Calu3 (cell line): Measurements from ENCODE around the gene CACNA1E. TPM values are rescaled to one million over a fixed set of nuclear protein-coding genes. Genes with fewer than 3 reads are reported as not detected.

Source experiments
- BruUV-seq: library from RNA; stranded (reverse); fragments of 400-500 nt; replicated peaks from 2 replicates; lab custom pipeline; 2021; lab: Mats Ljungman, UMichigan
- CTCF ChIA-PET: fragments of 300-600 bp; sonication (Branson Sonifier 250); formaldehyde crosslinking; loops from one replicate; lab custom pipeline; 2022; ENCODE audit warnings: antibody characterized with exemption; lab: Charles Lee
- DNase-seq: peaks from one replicate; pipeline ENCODE4 v3.0.0; 2022
- H3K27ac Mint-ChIP-seq: one replicate; pipeline ENCODE4 v1.8.0; 2022; ENCODE audit warnings: mixed read lengths; ENCODE audit not compliant: unreplicated experiment
- H3K27me3 Mint-ChIP-seq: one replicate; pipeline ENCODE4 v1.8.0; 2022; ENCODE audit warnings: mixed read lengths; ENCODE audit not compliant: unreplicated experiment
- H3K36me3 Mint-ChIP-seq: one replicate; pipeline ENCODE4 v1.8.0; 2022; ENCODE audit warnings: mild to moderate bottlenecking, moderate library complexity, mixed read lengths; ENCODE audit not compliant: insufficient read depth, unreplicated experiment
- H3K4me1 Mint-ChIP-seq: one replicate; pipeline ENCODE4 v1.8.0; 2022; ENCODE audit warnings: mild to moderate bottlenecking, low read depth, mixed read lengths; ENCODE audit not compliant: unreplicated experiment
- H3K4me3 Mint-ChIP-seq: one replicate; pipeline ENCODE4 v1.8.0; 2022; ENCODE audit warnings: mild to moderate bottlenecking, low read depth, moderate library complexity, mixed read lengths; ENCODE audit not compliant: unreplicated experiment
- H3K9me3 Mint-ChIP-seq: one replicate; pipeline ENCODE4 v1.8.0; 2022; ENCODE audit warnings: low read depth, mixed read lengths; ENCODE audit not compliant: unreplicated experiment
- CTCF ChIP-seq: fragments of 200-600 bp; IDR thresholded peaks from one replicate; pipeline ENCODE4 v1.8.0; 2022; ENCODE audit warnings: antibody characterized with exemption; ENCODE audit not compliant: unreplicated experiment
- intact Hi-C: fragments of 100-400 bp; cut with micrococcal nuclease; formaldehyde crosslinking; loops from one replicate; pipeline ENCODE4 v1.10.0; 2022; ENCODE audit not compliant: unreplicated experiment
- total RNA-seq: library from RNA; stranded (reverse); gene quantifications from 2 replicates; pipeline ENCODE4 v1.2.3, GENCODE V29; 2022

Gene CACNA1E
- total RNA-seq, 1 experiment from 2014 or later, result not detected

- BruUV-seq, result no TSS peak
- Mint-ChIP-seq H3K9me3 (no peaks in the 10 kb centered on the region), H3K27ac (no peak overlapping the region), H3K4me3 (no peak overlapping the region), H3K4me1 (peaks cover 9% of the 10 kb centered on the region), H3K27me3 (peaks cover 27% of the 10 kb centered on the region), H3K36me3 (no peaks in the 10 kb centered on the region)
- intact Hi-C loops, result no loop called here
- no peak for TF ChIP-seq CTCF
- CTCF ChIA-PET, result no interaction called here
- no peak for DNase-seq
These were observed 161.9 kb downstream of the CACNA1E start for GRCh38 chr1:181645171-181645570.

- Mint-ChIP-seq H3K4me3 (no peak overlapping the region), H3K4me1 (peaks cover 9% of the 10 kb centered on the region), H3K27me3 (peaks cover 12% of the 10 kb centered on the region), H3K27ac (no peak overlapping the region), H3K9me3 (no peaks in the 10 kb centered on the region), H3K36me3 (no peaks in the 10 kb centered on the region)
- CTCF ChIA-PET, result interaction anchor here (1.5 kb wide), 1 partner anchor 16 kb away, joined by 4 read pairs; no protein-coding TSS in a partner anchor
- intact Hi-C loops, result no loop called here
- BruUV-seq, result no TSS peak
- no peak for TF ChIP-seq CTCF
- DNase-seq, result no peak
These were observed 163.4 kb downstream of the CACNA1E start for GRCh38 chr1:181646710-181647109.

GRCh38 chr1:181647314-181648035 is 164.2 kb downstream of the CACNA1E start:
- no peak overlapping the region for H3K4me3 Mint-ChIP-seq
- CTCF ChIA-PET, result interaction anchor here (1.5 kb wide), 1 partner anchor 15 kb away, joined by 4 read pairs; no protein-coding TSS in a partner anchor
- no TSS peak for BruUV-seq
- DNase-seq, result peak; percentile 44
- TF ChIP-seq CTCF, result no peak
- H3K27ac Mint-ChIP-seq, result no peak overlapping the region
- peaks cover 12% of the 10 kb centered on the region for H3K27me3 Mint-ChIP-seq
- intact Hi-C loops, result no loop called here
- H3K4me1 Mint-ChIP-seq, result peaks cover 9% of the 10 kb centered on the region
- H3K36me3 Mint-ChIP-seq, result no peaks in the 10 kb centered on the region
- H3K9me3 Mint-ChIP-seq, result peaks cover 5% of the 10 kb centered on the region

GRCh38 chr1:181651276-181651675 is 168.0 kb downstream of the CACNA1E start:
- intact Hi-C loops, result no loop called here
- CTCF ChIA-PET, result no interaction called here
- no peak for TF ChIP-seq CTCF
- no peaks in the 10 kb centered on the region for H3K27me3 Mint-ChIP-seq
- DNase-seq, result no peak
- H3K27ac Mint-ChIP-seq, result no peak overlapping the region
- H3K9me3 Mint-ChIP-seq, result peaks cover 8% of the 10 kb centered on the region
- peaks cover 9% of the 10 kb centered on the region for H3K4me1 Mint-ChIP-seq
- no TSS peak for BruUV-seq
- H3K36me3 Mint-ChIP-seq, result no peaks in the 10 kb centered on the region
- no peak overlapping the region for H3K4me3 Mint-ChIP-seq
